Astrocyte (in vitro differentiated cells and primary cell): ENCODE results near the gene NIPAL3.

Experiments used
- CTCF ChIP-seq: IDR thresholded peaks from 2 replicates; pipeline ENCODE4 v1.5.1; 2011; ENCODE audit warnings: low read depth, mild to moderate bottlenecking, inconsistent platforms, low read length, moderate library complexity; ENCODE audit not compliant: insufficient read depth
- EZH2 ChIP-seq: IDR thresholded peaks from 2 replicates; pipeline ENCODE4 v1.6.1; 2012; ENCODE audit warnings: mild to moderate bottlenecking, low read length, inconsistent platforms; ENCODE audit not compliant: insufficient read depth

DNA sequence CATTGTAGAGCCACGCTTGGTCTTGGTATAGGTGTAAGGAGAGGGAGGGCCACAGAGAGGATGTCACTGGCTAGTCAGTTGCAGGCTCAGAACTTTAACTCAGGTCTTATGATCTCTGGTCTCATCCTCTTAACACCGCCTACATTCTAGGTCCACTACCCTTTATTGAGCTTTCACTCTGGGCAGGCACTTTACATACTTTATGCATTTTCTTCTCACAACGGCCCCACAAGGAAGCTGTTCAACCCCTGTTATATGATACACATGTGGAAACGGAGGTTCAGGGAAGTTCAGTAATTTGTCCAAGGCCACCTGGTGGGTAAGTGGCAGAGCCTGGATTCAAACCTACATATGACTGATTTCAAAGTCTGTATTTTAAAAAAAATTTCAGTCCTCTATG is 61.7 kb downstream of the NIPAL3 start:
- TF ChIP-seq CTCF = no peak
- TF ChIP-seq EZH2 = no peak
